HepG2 (cell line): ENCODE results near the gene SP1. TPM values are rescaled to one million over a fixed set of nuclear protein-coding genes. Genes with fewer than 3 reads are reported as not detected.
A peak's percentile ranks its signal among the peaks of the same experiment; 100 is the strongest.

ENCODE experiments used
- ATAC-seq: fragments of 200-7000 bp; cut with Tn5 transposase; 3 replicates; pipeline ENCODE4 v1.9.1; 2020; ENCODE audit warnings: mild to moderate bottlenecking, moderate library complexity
- BruUV-seq: library from RNA; stranded (reverse); fragments of 400-500 nt; replicated peaks from 2 replicates; lab custom pipeline; 2021; lab: Mats Ljungman, UMichigan
- CTCF ChIA-PET: fragments of 300-600 bp; formaldehyde crosslinking; extraction: SDS; loops from one replicate; lab custom pipeline; 2021; ENCODE audit warnings: low total read pairs, inconsistent platforms, low intra/inter-chr PET ratio; lab: Yijun Ruan, JAX
- POLR2A ChIA-PET: fragments of 350-600 bp; sonication (Branson Sonifier 250); formaldehyde crosslinking; loops from one replicate; lab custom pipeline; 2020; ENCODE audit warnings: antibody characterized with exemption, inconsistent platforms; lab: Yijun Ruan, JAX
- DNase-seq: peaks from one replicate; pipeline ENCODE4 v3.0.0-alpha.2; 2015; ENCODE audit warnings: low spot score
- FAIRE-seq: peaks from 3 replicates; lab custom pipeline; 2011; peaks lifted over from hg19 to GRCh38; lab: Jason Lieb, UNC
- H2AFZ ChIP-seq: one replicate; pipeline ENCODE4 v1.6.1; 2011; ENCODE audit warnings: low read length, inconsistent platforms
- H3K27ac ChIP-seq: fragments of 300-600 bp; 3 replicates; pipeline ENCODE4 v1.8.0; 2011; ENCODE audit warnings: mixed run types, mild to moderate bottlenecking, mixed read lengths, low read length, inconsistent platforms; ENCODE audit not compliant: insufficient read depth; ENCODE audit errors: extremely low read length
- H3K27me3 ChIP-seq, 2 experiments: fragments of 200-600 bp in 1 of 2; 2 replicates in 1 of 2; 3 replicates in 1 of 2; pipeline versions ENCODE4 v1.6.0 to v1.8.0; 2011; ENCODE audit warnings: low read length in 2 of 2, mild to moderate bottlenecking in 2 of 2, moderate library complexity in 2 of 2, inconsistent platforms in 1 of 2; ENCODE audit not compliant: insufficient read depth in 2 of 2, control insufficient read depth in 1 of 2
- H3K36me3 ChIP-seq, 2 experiments: fragments of 200-600 bp in 1 of 2; replicated peaks in 1 of 2; 2 replicates in 1 of 2; 3 replicates in 1 of 2; pipeline versions ENCODE4 v1.5.1 to v1.8.0; 2011; ENCODE audit warnings: low read length in 2 of 2, inconsistent platforms in 1 of 2; ENCODE audit not compliant: insufficient read depth in 2 of 2, control insufficient read depth in 1 of 2
- H3K4me1 ChIP-seq: 2 replicates; pipeline ENCODE4 v1.5.1; 2012; ENCODE audit warnings: low read length, inconsistent platforms; ENCODE audit not compliant: insufficient read depth
- H3K4me2 ChIP-seq: 2 replicates; pipeline ENCODE4 v1.6.0; 2011; ENCODE audit warnings: low read depth, low read length, inconsistent platforms
- H3K4me3 ChIP-seq, 3 experiments: fragments of 200-600 bp in 1 of 3; sonication (generic), shearing (Covaris generic) in 1 of 3; replicated peaks in 1 of 3; 2 replicates each; pipeline ENCODE4 v1.5.1; 2011 to 2016; ENCODE audit warnings: low read length in 3 of 3, inconsistent platforms in 2 of 3, low read depth in 2 of 3, mild to moderate bottlenecking in 2 of 3, control low read depth in 1 of 3, mixed read lengths in 1 of 3; ENCODE audit not compliant: insufficient read depth in 1 of 3
- H3K79me2 ChIP-seq: one replicate; pipeline ENCODE4 v1.6.1; 2011; ENCODE audit warnings: low read length, inconsistent platforms; ENCODE audit not compliant: insufficient read depth
- H3K9ac ChIP-seq: 2 replicates; pipeline ENCODE4 v1.6.0; 2011; ENCODE audit warnings: mild to moderate bottlenecking, low read depth, low read length, inconsistent platforms; ENCODE audit not compliant: insufficient read depth
- H3K9me3 ChIP-seq: 2 replicates; pipeline ENCODE4 v1.5.1; 2012; ENCODE audit warnings: mild to moderate bottlenecking, low read length
- H4K20me1 ChIP-seq: 2 replicates; pipeline ENCODE4 v1.6.0; 2011; ENCODE audit warnings: inconsistent platforms, mild to moderate bottlenecking, low read length, moderate library complexity; ENCODE audit not compliant: insufficient read depth
- JDP2 ChIP-seq: sonication (generic); formaldehyde crosslinking; IDR thresholded peaks from 2 replicates; pipeline ENCODE4 v1.8.1; 2022; ENCODE audit warnings: missing genetic modification reagents, borderline replicate concordance
- POGZ ChIP-seq: sonication (generic); formaldehyde crosslinking; IDR thresholded peaks from 2 replicates; pipeline ENCODE4 v1.4.0; 2020; ENCODE audit warnings: mild to moderate bottlenecking, missing genetic modification reagents
- POLR2AphosphoS2 ChIP-seq: IDR thresholded peaks from 2 replicates; pipeline ENCODE4 v1.6.1; 2011; ENCODE audit warnings: low read depth, low read length, improper control_type of control experiment
- RBFOX2 ChIP-seq: fragments of 200-400 bp; formaldehyde crosslinking; IDR thresholded peaks from 2 replicates; pipeline ENCODE4 v1.6.1; 2017; ENCODE audit warnings: low read depth, mild to moderate bottlenecking, low read length
- RBM22 ChIP-seq: fragments of 200-400 bp; formaldehyde crosslinking; optimal IDR thresholded peaks from 2 replicates; pipeline ENCODE3; 2017; ENCODE audit warnings: mild to moderate bottlenecking, low read length, moderate library complexity
- SAFB2 ChIP-seq: sonication (generic); formaldehyde crosslinking; IDR thresholded peaks from 2 replicates; pipeline ENCODE4 v1.5.1; 2020; ENCODE audit warnings: missing genetic modification reagents, low read depth, mild to moderate bottlenecking, borderline replicate concordance
- TGIF2 ChIP-seq: IDR thresholded peaks from 2 replicates; pipeline ENCODE4 v1.6.1; 2016; ENCODE audit warnings: control low read depth, missing compliant biosample characterization
- ZNF207 ChIP-seq: fragments of 450-650 bp; IDR thresholded peaks from 2 replicates; pipeline ENCODE4 v1.6.1; 2016; ENCODE audit warnings: antibody characterized with exemption, borderline replicate concordance
- WGBS: methylation state at CpG from one replicate; pipeline ENCODE4 v1.1.6; 2017; ENCODE audit warnings: low lambda C conversion rate; 5-methylcytosine and 5-hydroxymethylcytosine counted together
- in situ Hi-C: cut with HindIII; loops from 2 replicates; pipeline ENCODE4 v1.10.0; 2017; ENCODE audit warnings: low pct_unique_long_range_greater_than_20kb; ENCODE audit not compliant: extremely low pct_ligation_motif_present
- intact Hi-C: fragments of 100-400 bp; cut with micrococcal nuclease; formaldehyde crosslinking; loops from one replicate; pipeline ENCODE4 v1.10.0; 2022; ENCODE audit not compliant: unreplicated experiment
- polyA plus RNA-seq, 8 experiments: library from polyadenylated mRNA; depleted of rRNA in 3 of 8; stranded (reverse) in 7 of 8; unstranded in 1 of 8; fragments of >200 nt; fragmentation: Illumina TruSeq in 4 of 8; extraction: Trizol in 4 of 8; gene quantifications; 2 replicates each; pipeline versions ENCODE4 v1.2.1 to v1.2.3, GENCODE V29; 2011 to 2016; ENCODE audit warnings: low read depth in 4 of 8, missing spikeins in 1 of 8, mixed read lengths in 1 of 8; ENCODE audit not compliant: insufficient read depth in 1 of 8
- total RNA-seq, 5 experiments: library from RNA; depleted of rRNA; stranded (reverse); fragments of >200 nt; fragmentation: Illumina TruSeq; extraction: Trizol; gene quantifications; 2 replicates each; pipeline ENCODE4 v1.2.3, GENCODE V29; 2016; ENCODE audit warnings: low read depth in 1 of 5

The SP1 gene
- total and polyA plus RNA-seq, 2 of the 13 experiments (the other 11 are each of a cell fraction or from before 2014, with no cell fraction given): 26.5 to 27.5 TPM

DNA sequence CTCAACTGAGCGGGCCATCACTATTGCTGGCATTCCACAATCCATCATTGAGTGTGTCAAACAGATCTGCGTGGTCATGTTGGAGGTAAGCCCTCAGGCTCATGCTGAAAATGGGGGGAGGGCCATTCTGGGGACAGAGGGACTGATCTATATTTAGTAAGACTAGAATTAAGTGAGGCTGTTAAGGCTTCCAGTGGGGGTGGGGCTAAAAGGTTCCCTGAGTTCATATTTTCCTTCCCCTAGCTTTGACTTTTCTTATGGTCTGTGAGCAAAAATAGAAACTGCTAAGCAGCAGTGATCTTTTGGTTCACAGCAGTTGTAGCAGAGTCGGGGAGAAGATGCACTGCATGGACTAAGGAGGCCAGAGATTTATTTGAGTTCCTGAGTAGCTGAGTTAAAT is 81.1 kb downstream of the SP1 start:
- ATAC-seq (no peak), DNase-seq (no peak), FAIRE-seq (no peak)
- H3K9ac ChIP-seq: no peak overlapping the region
- no peak overlapping the region for H3K27ac ChIP-seq
- TF ChIP-seq RBM22 (peak; percentile 18), RBFOX2 (peak; percentile 45; the same call in 1 of the 2 replicates), POLR2AphosphoS2 (peak; percentile 79; the same call in 1 of the 2 replicates), ZNF207 (no peak), JDP2 (CRISPR knock-in tag) (no peak)
- intact Hi-C loops: no loop called here
- no TSS peak for BruUV-seq
- no peak overlapping the region for H3K4me2 ChIP-seq
- peaks cover 74% of the 10 kb centered on the region for H3K79me2 ChIP-seq
- peaks cover 38 to 98% of the 10 kb centered on the region in 2 experiments for H3K36me3 ChIP-seq
- peaks cover 77% of the 10 kb centered on the region for H4K20me1 ChIP-seq
- CTCF ChIA-PET: no interaction called here
- H3K9me3 ChIP-seq: no peaks in the 10 kb centered on the region
- no peak overlapping the region for H3K4me3 ChIP-seq
- peaks cover 58% of the 10 kb centered on the region for H3K4me1 ChIP-seq
- 100% methylated on average over 3 of the region's 3 CpGs for WGBS
- POLR2A ChIA-PET: interaction anchor here (1.8 kb wide), 1 partner anchor 39 kb away, joined by 8 read pairs; the partner anchor contains the start of genes MAP3K12 and TARBP2
- no peak overlapping the region for H2AFZ ChIP-seq
- in situ Hi-C loops: no loop called here
- no peaks in the 10 kb centered on the region for H3K27me3 ChIP-seq

DNA sequence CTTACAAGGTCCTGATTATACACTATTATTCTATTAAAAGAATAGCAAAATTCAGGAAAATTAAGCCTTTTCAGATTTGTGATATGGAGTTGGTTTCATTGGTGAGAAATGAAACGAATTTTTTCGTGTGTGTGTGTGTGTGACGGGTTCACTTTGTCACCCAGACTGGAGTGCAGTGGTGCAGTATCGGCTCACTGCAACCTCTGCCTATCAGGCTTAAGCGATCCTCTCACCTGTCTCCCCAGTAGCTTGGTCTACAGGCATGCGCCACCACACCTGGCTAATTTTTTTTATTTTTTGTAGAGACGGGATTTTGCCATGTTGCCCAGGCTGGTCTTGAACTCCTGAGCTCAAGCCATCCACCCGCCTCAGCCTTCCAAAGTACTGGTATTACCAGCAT is 81.6 kb downstream of the SP1 start:
- FAIRE-seq: no peak
- H3K4me1 ChIP-seq: peaks cover 57% of the 10 kb centered on the region
- BruUV-seq: no TSS peak
- CTCF ChIA-PET: no interaction called here
- DNase-seq: no peak
- 94% methylated on average over 8 of the region's 8 CpGs for WGBS
- H2AFZ ChIP-seq: no peak overlapping the region
- intact Hi-C loops (no loop called here), in situ Hi-C loops (no loop called here)
- H3K4me3 ChIP-seq: no peak overlapping the region
- H3K36me3 ChIP-seq: peaks cover 35 to 98% of the 10 kb centered on the region in 2 experiments
- H3K27ac ChIP-seq: no peak overlapping the region
- H3K9ac ChIP-seq: no peak overlapping the region
- no peak for TF ChIP-seq SAFB2 (CRISPR knock-in tag)
- TF ChIP-seq TGIF2 (CRISPR knock-in tag): no peak
- TF ChIP-seq POGZ (CRISPR knock-in tag): no peak
- no peak for ATAC-seq
- H3K9me3 ChIP-seq: no peaks in the 10 kb centered on the region
- POLR2A ChIA-PET: interaction anchor here (1.2 to 1.8 kb wide), 2 partner anchors 8 to 39 kb away, joined by 4 to 8 read pairs; partner anchors contain the start of genes MAP3K12 and TARBP2
- no peaks in the 10 kb centered on the region for H3K27me3 ChIP-seq
- peaks cover 78% of the 10 kb centered on the region for H4K20me1 ChIP-seq
- H3K79me2 ChIP-seq: peaks cover 71% of the 10 kb centered on the region
- H3K4me2 ChIP-seq: no peak overlapping the region
